Duodenal mucosa (tissue), 2 donors: ENCODE data around the gene LBHD2.

Experiments used
- H3K27ac ChIP-seq: one replicate; pipeline ENCODE4 v1.7.0; 2013; ENCODE audit warnings: low read depth, low read length
- H3K27me3 ChIP-seq, 2 donors: one replicate each; pipeline ENCODE4 v1.7.0; 2013; ENCODE audit warnings: low read length in 2 of 2, control low read depth in 1 of 2; ENCODE audit not compliant: insufficient read depth in 2 of 2, control insufficient read depth in 1 of 2
- H3K36me3 ChIP-seq, 2 donors: one replicate each; pipeline ENCODE4 v1.7.0; 2013; ENCODE audit warnings: low read length in 2 of 2, control low read depth in 1 of 2; ENCODE audit not compliant: insufficient read depth in 2 of 2, control insufficient read depth in 1 of 2
- H3K4me1 ChIP-seq, 2 donors: one replicate each; pipeline ENCODE4 v1.7.0; 2013; ENCODE audit warnings: low read length in 2 of 2, control low read depth in 1 of 2; ENCODE audit not compliant: insufficient read depth in 2 of 2, control insufficient read depth in 1 of 2
- H3K4me3 ChIP-seq, 2 donors: one replicate each; pipeline ENCODE4 v1.7.0; 2013; ENCODE audit warnings: low read length in 2 of 2, low read depth in 1 of 2
- H3K9ac ChIP-seq, 2 donors: one replicate each; pipeline ENCODE4 v1.7.0; 2013; ENCODE audit warnings: low read length in 2 of 2, low read depth in 1 of 2
- H3K9me3 ChIP-seq, 2 donors: one replicate each; pipeline ENCODE4 v1.7.0; 2013; ENCODE audit warnings: low read length in 2 of 2, control low read depth in 1 of 2; ENCODE audit not compliant: control insufficient read depth in 1 of 2

Gene LBHD2

DNA sequence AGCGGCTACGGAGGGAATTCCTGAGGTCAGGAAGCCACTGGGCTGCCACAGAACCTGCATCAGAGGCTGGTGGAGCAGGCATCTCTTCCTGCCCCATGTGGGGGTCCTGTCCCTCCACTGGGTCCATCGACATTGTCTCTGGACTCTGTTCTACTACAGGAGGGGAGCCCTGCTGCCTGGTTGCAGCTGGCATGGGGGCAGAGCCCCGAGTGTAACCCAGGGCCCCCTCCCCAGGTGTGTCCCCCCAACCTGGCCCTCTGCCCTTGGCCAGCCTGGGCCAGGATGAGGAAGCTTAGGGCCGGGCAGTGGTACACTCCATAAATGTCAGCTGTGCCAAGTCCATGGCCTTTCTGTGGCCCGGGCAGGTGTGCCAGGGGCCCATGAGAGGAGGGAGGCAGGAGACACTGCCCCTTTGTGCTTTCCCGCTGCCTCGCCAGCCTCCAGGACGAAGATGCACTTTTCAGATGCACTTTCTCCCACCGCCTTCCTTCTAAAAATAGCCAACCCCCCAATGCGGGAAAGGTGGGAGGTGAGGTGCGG is 6.5 kb downstream of the LBHD2 start:
- Histone ChIP-seq H3K9me3 (no peaks in the 10 kb centered on the region), H3K9ac (peak overlapping the region in 1 of 2 donors; percentile 41), H3K27ac (no peak overlapping the region), H3K27me3 (peaks cover under 1 to 7% of the 10 kb centered on the region in 2 donors), H3K36me3 (no peaks in the 10 kb centered on the region), H3K4me1 (peaks cover 20 to 32% of the 10 kb centered on the region in 2 donors), H3K4me3 (peak overlapping the region in 1 of 2 donors; percentile 61)

DNA sequence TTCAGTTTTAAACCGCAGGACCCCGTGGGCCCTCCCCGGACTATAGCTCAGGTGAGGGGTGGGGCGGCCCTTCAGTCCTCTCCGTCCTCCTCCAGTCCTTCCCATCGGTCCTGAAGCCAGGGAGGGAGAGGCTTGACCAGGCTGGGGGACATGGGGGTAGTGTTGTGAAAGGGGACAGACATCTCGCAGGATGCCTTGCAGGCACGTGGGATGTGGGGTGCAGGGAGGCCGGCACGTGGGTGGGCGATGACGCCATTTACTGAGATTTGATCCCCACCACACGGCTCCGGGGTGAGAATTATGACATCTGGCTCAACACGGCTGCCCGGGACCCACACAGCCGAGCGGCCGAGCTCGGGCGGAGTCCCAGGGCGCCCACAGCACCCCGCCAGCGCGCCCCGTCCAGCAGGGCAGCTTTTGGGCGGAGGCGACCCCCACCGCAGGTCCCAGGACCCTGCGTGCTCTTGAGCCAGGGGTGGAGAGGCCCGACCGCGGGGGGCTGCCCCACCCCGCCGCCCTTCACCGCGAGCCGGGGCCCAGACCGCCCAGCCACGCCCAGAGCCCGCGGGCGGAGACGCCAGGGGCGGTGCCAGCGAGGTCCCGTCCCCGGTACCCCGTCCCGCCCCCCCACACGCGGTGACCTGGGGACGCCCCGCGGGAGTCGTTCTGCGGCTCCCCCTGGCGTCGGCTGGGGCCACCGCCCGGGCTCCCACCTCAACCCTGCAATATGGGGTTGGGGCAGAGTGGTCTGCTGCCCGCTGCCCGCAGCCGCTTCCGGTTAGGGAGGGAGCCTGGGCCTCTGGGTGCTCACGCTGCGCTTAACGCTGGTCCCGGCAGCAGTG is 7.3 kb downstream of the LBHD2 start:
- no peak overlapping the region for H3K27ac ChIP-seq
- no peaks in the 10 kb centered on the region for H3K9me3 ChIP-seq
- H3K4me1 ChIP-seq = peaks cover 25 to 32% of the 10 kb centered on the region in 2 donors
- H3K36me3 ChIP-seq = no peaks in the 10 kb centered on the region
- H3K9ac ChIP-seq = peak overlapping the region; percentile 25 to 41
- peaks cover 0 to 4% of the 10 kb centered on the region in 2 donors for H3K27me3 ChIP-seq
- H3K4me3 ChIP-seq = peak overlapping the region; percentile 58 to 61

DNA sequence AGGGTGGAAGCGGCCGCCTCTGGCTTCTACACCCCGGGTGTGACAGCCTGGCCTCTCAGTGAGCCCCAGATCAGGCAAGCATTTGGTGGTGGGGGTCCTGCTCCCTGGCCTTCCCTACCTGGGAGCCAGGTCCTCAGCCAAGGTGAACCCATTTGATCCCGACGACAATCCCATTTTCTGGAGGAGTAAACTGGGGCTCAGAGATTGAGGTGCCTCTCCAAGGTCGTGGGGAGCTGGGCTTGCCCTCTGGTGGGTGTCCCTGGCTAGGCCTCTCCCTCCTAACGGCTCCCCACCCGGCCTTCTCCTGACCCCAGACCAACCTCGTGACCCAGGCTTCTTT is 7.8 kb downstream of the LBHD2 start:
- Histone ChIP-seq H3K4me3 (peak overlapping the region; percentile 58 to 61), H3K9ac (peak overlapping the region; percentile 20 to 41), H3K9me3 (no peaks in the 10 kb centered on the region), H3K4me1 (peaks cover 25 to 32% of the 10 kb centered on the region in 2 donors), H3K36me3 (no peaks in the 10 kb centered on the region), H3K27ac (no peak overlapping the region), H3K27me3 (peaks cover 0 to 3% of the 10 kb centered on the region in 2 donors)

DNA sequence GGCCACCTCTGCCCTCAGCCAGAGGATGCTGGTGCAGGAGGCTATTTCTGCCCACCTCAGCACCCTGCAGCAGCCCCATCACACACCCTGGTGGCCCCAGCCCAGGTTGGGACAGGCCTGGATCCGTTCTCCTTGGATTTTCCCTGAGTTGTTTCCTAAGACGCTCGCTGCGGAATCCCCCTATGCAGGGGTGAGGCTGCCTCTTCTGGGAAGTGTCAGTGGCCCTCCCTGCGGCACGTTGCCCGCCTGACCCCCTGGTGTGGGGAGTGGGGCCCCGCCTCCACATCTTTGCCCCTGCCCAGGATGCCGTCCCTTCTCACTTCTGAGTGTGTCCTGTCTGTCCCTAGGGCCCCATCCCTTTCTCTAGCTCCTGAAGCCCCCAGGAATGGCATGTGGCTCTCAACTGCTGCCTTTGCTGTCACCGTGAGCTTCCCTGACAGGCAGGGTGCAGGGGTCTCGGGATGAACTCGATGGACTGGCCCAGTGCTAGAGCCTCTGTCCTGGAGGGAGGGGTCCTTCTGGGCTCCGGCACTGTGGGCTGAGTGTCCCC is 9.9 kb downstream of the LBHD2 start:
- Histone ChIP-seq H3K27me3 (no peaks in the 10 kb centered on the region), H3K4me1 (peaks cover 31 to 42% of the 10 kb centered on the region in 2 donors), H3K36me3 (no peaks in the 10 kb centered on the region), H3K27ac (peak overlapping the region; percentile 58), H3K9me3 (no peaks in the 10 kb centered on the region), H3K4me3 (peak overlapping the region; percentile 54 to 73), H3K9ac (peak overlapping the region; percentile 50 to 72)

DNA sequence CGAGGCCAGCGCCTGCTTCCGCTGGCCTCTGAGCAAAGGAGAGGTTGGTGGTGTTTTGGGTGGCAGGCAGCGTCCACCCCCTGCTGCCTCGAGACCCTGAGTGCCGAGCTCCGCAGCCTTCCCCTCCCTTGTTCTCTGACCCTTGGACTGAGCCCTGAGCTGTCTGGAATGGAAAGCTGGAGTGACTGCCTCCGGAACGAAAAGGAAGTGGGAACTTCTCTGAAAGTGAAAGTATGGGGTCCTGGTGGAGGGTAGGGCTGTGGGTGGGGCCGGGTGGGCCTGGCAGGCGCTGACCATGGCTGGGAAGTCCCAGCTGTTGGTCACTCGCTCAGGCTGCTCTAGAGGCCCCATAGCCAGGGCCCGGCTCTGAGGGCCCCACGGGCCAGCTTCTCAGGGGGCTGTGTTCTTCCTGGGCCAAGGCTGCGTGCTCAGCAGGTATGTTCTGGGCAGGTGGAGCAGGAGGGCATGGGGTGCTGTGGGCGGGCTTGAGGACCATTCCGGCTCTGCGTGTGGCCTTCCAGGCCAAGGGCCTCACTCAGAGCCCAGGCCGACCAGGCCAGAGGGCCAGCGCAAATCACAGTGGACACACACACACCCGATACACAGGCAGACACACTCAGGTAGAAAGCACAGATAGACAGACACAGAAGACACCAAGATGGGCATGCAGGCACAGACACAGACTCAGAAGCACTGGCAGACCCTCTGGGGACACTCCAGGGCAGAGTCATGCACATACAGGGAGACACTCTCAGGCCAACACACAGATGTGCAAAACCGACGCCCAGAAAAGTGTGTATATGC is 10.6 kb downstream of the LBHD2 start, which contains the start of gene EXOC3L4:
Gene EXOC3L4, plus strand, starts transcription at position 320 of the 804 bp plus-strand sequence. CDS start 5,495 bp downstream, outside the sequence.
- no peaks in the 10 kb centered on the region for H3K9me3 ChIP-seq
- peak within 1 kb of the TSS; percentile 73 to 83 for H3K4me3 ChIP-seq
- peak within 1 kb of the TSS; percentile 85 for H3K27ac ChIP-seq
- peak within 1 kb of the TSS; percentile 79 to 84 for H3K9ac ChIP-seq
- no peaks in the 10 kb centered on the region for H3K36me3 ChIP-seq
- H3K4me1 ChIP-seq = peaks cover 37 to 49% of the 10 kb centered on the region in 2 donors
- no peaks in the 10 kb centered on the region for H3K27me3 ChIP-seq

DNA sequence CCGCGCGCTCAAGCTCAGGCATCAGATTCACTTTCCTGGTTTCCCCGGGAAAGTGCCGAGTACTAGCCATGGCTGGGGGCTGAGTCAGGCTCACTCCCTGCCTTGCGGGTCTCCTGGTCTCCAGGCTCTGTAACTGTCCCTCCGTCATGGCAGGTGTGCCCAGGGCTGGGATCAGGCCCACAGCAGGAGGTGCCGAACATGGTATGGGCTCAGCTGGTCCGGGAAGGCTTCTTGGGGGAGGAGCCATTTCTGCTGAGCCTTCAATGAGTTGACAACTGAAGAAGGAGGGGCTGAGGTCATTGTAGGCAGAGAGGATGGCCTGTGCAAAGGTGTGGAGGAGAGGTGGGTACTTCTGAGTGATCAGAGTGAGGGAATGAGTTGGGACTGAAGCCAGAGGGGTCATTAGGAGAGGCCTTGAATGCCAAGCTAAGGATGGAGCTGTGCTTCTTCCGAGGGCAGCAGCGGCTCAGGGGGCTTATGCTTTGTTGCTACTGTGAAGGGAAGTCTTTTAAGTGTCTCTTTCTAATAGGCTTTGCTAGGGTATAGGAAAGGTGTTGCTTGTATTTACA is 11.3 kb downstream of the LBHD2 start:
- peak overlapping the region; percentile 79 to 84 for H3K9ac ChIP-seq
- peak overlapping the region; percentile 73 to 83 for H3K4me3 ChIP-seq
- no peaks in the 10 kb centered on the region for H3K9me3 ChIP-seq
- H3K27ac ChIP-seq = peak overlapping the region; percentile 85
- peaks cover 43 to 55% of the 10 kb centered on the region in 2 donors for H3K4me1 ChIP-seq
- H3K36me3 ChIP-seq = no peaks in the 10 kb centered on the region
- no peaks in the 10 kb centered on the region for H3K27me3 ChIP-seq

DNA sequence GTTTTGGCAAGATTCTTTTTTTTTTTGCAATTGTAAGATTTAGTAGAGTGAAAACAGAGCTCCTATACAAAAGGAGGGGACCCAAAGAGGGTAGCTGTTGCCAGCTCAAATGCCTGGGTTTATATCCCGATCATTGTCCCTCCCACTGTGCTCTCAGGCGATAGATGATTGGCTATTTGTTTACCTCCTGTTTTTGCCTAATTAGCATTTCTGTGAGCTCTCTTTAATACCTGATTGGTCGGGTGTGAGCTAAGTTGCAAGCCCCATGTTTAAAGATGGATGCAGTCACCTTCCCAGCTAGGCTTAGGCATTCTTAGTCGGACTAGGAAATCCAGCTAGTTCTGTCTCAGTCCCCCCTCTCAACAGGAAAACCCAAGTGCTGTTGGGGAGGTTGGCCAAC is 12.4 kb downstream of the LBHD2 start:
- no peak overlapping the region for H3K27ac ChIP-seq
- H3K27me3 ChIP-seq = no peaks in the 10 kb centered on the region

DNA sequence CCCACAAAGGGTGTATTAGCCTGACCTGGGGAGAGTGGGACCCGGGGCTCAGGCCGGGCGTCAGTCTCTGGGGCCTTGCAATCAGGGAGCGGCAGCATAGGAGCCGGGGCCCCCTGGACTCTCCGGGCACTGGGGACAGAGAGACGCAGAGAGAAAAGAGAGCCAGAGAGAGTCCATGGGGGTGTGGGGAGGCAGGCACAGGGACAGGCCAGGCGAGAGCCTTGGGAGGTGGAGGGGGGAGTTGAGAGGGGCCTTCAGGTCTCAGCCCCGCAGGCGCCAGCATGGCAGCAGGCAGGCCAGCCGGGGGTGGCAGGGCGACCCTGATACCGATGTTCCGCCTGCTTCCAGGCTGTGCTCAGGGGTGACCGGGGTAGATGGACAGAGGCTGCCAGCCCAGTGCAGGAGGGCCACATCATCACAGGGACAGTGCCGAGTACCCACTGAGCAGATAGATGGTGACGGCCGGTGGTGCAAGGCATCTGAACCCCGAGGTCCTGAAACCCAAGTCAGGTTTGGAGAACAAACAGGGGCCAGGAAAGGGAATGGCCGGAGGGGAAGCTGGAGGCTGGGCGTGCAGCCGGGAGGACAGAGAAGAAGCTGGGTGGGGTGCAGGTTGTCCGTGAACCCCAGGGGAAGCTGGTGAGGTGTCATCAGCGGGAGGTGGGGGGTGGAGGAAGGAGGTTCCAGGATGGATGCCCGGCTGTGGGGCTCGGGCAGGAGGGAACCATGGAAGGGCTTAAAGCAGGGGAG is 13.4 kb downstream of the LBHD2 start:
- H3K4me3 ChIP-seq = no peak overlapping the region
- no peaks in the 10 kb centered on the region for H3K27me3 ChIP-seq
- H3K27ac ChIP-seq = no peak overlapping the region
- H3K9me3 ChIP-seq = no peaks in the 10 kb centered on the region
- H3K36me3 ChIP-seq = peaks cover 0 to 6% of the 10 kb centered on the region in 2 donors
- peaks cover 46 to 56% of the 10 kb centered on the region in 2 donors for H3K4me1 ChIP-seq
- H3K9ac ChIP-seq = no peak overlapping the region

More for the DNA sequence above, 12.4 kb downstream of the LBHD2 start:
- H3K9ac ChIP-seq = no peak overlapping the region
- H3K4me1 ChIP-seq = peaks cover 50 to 58% of the 10 kb centered on the region in 2 donors
- H3K4me3 ChIP-seq = no peak overlapping the region
- peaks cover 0 to 3% of the 10 kb centered on the region in 2 donors for H3K36me3 ChIP-seq
- no peaks in the 10 kb centered on the region for H3K9me3 ChIP-seq
